AG04449 (cell line): Measurements from ENCODE around the gene WDR88.
"Not testable (repeated sequence)": the region's sequence is repeated elsewhere in the genome, so short reads cannot be mapped to it uniquely, and the experiment has no call there.

Source experiments
- CTCF ChIA-PET: fragments of 350-600 bp; formaldehyde crosslinking; extraction: SDS; loops from one replicate; lab custom pipeline; 2021; ENCODE audit warnings: antibody characterized with exemption; lab: Yijun Ruan, JAX
- POLR2A ChIA-PET: fragments of 400-600, 350-600 bp; formaldehyde crosslinking; extraction: SDS; loops from one replicate; lab custom pipeline; 2020; ENCODE audit warnings: antibody characterized with exemption, inconsistent platforms; lab: Yijun Ruan, JAX
- DNase-seq: peaks from one replicate; pipeline ENCODE4 v3.0.0-alpha.2; 2010; ENCODE audit warnings: low read depth, low spot score
- H3K4me3 ChIP-seq: 2 replicates; pipeline ENCODE4 v1.5.1; 2011; ENCODE audit warnings: low read depth, mild to moderate bottlenecking, control low read depth, low read length
- TF ChIP-seq, protein P1 (sequence below): IDR thresholded peaks from one replicate; pipeline ENCODE4 v1.5.1; 2011; ENCODE audit warnings: mild to moderate bottlenecking, moderate library complexity, low read length, control low read depth, inconsistent platforms; ENCODE audit not compliant: insufficient read depth; ENCODE audit errors: missing control alignments

WDR88 gene

DNA sequence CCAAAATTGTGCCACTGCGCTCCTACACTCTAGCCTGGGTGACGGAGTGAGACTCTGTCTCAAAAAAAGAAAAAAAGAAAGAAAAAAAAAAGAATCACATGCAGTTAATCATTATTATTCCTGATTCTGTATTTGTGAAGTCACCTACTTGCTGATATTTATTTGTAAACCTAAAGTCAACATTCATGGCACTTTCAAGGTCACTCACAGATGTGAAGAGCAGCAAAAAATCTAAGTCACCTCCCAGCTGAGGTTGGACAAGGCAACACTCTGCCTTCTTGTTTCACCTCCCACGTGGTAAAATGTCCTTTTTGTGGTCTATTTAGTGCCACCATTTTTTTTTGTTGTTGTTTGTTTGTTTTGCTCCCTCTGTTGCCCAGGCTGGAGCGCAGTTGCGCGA is 26.5 kb downstream of the WDR88 start:
- TF ChIP-seq, protein P1, sequence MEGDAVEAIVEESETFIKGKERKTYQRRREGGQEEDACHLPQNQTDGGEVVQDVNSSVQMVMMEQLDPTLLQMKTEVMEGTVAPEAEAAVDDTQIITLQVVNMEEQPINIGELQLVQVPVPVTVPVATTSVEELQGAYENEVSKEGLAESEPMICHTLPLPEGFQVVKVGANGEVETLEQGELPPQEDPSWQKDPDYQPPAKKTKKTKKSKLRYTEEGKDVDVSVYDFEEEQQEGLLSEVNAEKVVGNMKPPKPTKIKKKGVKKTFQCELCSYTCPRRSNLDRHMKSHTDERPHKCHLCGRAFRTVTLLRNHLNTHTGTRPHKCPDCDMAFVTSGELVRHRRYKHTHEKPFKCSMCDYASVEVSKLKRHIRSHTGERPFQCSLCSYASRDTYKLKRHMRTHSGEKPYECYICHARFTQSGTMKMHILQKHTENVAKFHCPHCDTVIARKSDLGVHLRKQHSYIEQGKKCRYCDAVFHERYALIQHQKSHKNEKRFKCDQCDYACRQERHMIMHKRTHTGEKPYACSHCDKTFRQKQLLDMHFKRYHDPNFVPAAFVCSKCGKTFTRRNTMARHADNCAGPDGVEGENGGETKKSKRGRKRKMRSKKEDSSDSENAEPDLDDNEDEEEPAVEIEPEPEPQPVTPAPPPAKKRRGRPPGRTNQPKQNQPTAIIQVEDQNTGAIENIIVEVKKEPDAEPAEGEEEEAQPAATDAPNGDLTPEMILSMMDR = no peak
- H3K4me3 ChIP-seq = no peak overlapping the region
- POLR2A ChIA-PET = no interaction called here
- CTCF ChIA-PET = interaction anchor here (0.8 to 4.9 kb wide), 5 partner anchors 13 to 60 kb away, joined by 3 to 26 read pairs (median 4); no protein-coding TSS in a partner anchor
- no peak for DNase-seq

DNA sequence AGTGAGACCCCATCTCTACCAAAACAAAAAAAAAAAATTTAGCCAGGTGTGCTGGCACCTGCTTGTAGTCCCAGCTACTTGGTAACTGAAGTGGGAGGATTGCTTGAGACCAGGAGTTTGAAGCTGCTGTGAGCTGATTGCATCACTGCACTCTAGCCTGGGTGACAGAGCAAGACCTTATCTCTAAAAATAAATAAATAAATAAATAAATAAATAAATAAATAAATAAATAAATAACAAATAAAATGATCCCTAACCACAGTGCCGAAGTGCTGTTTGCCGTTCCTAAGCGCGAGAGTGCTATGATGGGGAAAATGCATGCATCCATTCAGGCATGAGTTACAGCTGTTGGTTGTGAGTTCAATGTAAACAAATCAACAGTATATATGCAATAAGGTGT is 27.2 kb downstream of the WDR88 start:
- ChIA-PET POLR2A (no interaction called here), CTCF (interaction anchor here (1.2 to 4.9 kb wide), 4 partner anchors 12 to 34 kb away, joined by 3 to 26 read pairs (median 9); no protein-coding TSS in a partner anchor)
- TF ChIP-seq, protein P1 = no peak
- no peak overlapping the region for H3K4me3 ChIP-seq
- no peak for DNase-seq

DNA sequence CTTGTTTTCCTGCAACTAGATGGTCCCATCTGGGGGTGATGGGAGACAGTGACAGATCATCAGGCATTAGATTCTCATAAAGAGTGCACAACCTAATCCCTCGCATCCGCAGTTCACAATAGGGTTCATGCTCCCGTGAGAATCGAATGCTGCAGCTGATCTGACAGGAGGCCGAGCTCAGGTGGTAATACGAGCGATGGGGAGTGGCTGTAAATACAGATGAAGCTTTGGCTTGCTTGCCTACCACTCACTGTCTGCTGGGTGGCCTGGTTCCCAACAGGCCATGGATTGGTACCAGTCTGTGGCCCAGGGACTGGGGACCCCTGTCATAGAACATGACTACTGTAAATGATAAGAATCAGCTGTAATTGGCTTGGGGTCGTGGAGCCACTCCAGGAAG is 28.0 kb downstream of the WDR88 start:
- ChIA-PET POLR2A (interaction anchor here (1.9 kb wide), 1 partner anchor 17 kb away, joined by 6 read pairs; no protein-coding TSS in a partner anchor), CTCF (interaction anchor here (1.1 to 2.7 kb wide), 4 partner anchors 11 to 34 kb away, joined by 3 to 14 read pairs (median 4); no protein-coding TSS in a partner anchor)
- no peak for DNase-seq
- H3K4me3 ChIP-seq = no peak overlapping the region
- TF ChIP-seq, protein P1 = no peak

DNA sequence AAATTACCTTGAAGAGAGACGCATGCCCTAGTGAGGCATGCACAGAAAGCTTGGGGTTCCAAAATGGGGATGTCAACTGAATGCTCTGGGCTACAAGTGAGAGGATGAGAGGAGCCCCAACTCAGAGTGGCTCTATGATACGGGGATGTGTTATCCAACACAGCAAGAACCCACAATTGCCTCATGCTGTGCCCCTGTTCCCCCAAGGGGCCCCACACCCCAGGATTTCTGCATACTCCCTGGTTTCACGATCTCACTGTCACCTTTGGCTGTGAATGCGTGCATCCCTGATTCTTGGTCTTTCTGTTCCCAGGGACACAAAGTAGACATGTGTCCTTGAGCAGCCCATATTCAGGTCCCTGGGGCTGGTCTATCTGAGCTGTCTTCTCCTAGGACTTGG is 29.3 kb downstream of the WDR88 start:
- CTCF ChIA-PET = interaction anchor here (1.2 to 2.7 kb wide), 4 partner anchors 10 to 23 kb away, joined by 4 to 14 read pairs (median 7); no protein-coding TSS in a partner anchor
- H3K4me3 ChIP-seq = no peak overlapping the region
- DNase-seq = no peak
- POLR2A ChIA-PET = interaction anchor here (1.9 kb wide), 1 partner anchor 16 kb away, joined by 6 read pairs; no protein-coding TSS in a partner anchor
- TF ChIP-seq, protein P1 = no peak

DNA sequence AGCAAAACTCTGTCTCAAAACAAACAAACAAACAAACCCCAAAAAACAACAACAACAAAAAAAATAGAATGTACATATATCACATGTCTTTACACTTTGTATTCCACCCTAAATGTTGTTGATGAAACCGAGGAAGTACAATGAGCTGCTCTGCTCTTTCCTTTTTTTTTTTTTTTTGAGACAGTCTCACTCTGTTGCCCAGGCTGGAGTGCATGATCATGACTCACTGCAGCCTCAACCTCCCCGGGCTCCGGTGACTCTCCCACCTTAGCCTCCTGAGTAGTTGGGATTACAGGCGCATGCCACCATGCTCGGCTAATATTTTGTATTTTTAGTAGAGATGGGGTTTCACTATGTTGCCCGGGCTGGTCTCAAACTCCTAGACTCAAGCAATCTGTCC is 31.6 kb downstream of the WDR88 start:
- ChIA-PET POLR2A (no interaction called here), CTCF (interaction anchor here (0.7 to 1.7 kb wide), 6 partner anchors 10 to 61 kb away, joined by 3 to 6 read pairs (median 4); no protein-coding TSS in a partner anchor)
- no peak overlapping the region for H3K4me3 ChIP-seq
- DNase-seq = no peak
- TF ChIP-seq, protein P1 = no peak

DNA sequence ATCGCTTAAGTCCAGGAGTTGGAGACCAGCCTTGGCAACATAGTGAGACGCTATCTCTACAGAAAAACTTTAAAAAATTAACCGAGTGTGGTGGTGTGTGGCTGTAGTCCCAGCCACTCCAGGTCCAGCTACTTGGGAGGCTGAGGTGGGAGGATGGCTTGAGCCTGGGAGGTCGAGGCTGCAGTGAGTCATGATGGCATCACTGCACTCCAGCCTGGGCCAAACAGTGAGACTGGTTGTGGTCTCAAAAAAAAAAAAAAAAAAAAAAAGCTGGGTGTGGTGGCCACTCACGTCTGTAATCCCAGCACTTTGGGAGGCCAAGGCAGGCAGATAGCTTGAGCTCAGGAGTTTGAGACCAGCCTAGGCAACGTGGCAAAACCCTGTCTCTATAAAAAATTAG is 34.1 kb downstream of the WDR88 start:
- H3K4me3 ChIP-seq, DNase-seq: not testable (repeated sequence)
- ChIA-PET POLR2A (interaction anchor here (0.6 kb wide), 1 partner anchor 10 kb away, joined by 4 read pairs; no protein-coding TSS in a partner anchor), CTCF (interaction anchor here (1.1 kb wide), 1 partner anchor 42 kb away, joined by 3 read pairs; no protein-coding TSS in a partner anchor)
